IPS DF 6.9 (cell line): ENCODE measurements around the gene APMAP.
"Not testable (repeated sequence)": the region's sequence is repeated elsewhere in the genome, so short reads cannot be mapped to it uniquely, and the experiment has no call there.

ENCODE experiments used
- DNase-seq: peaks from one replicate; pipeline ENCODE4 v3.0.0-alpha.2; 2013; ENCODE audit warnings: low read depth, low spot score
- H3K27ac ChIP-seq: one replicate; pipeline ENCODE4 v1.5.1; 2013; ENCODE audit warnings: low read length, control low read depth
- H3K27me3 ChIP-seq: 2 replicates; pipeline ENCODE4 v1.6.1; 2013; ENCODE audit warnings: mild to moderate bottlenecking, low read length; ENCODE audit not compliant: control insufficient read depth, insufficient read depth
- H3K36me3 ChIP-seq: 2 replicates; pipeline ENCODE4 v1.6.1; 2013; ENCODE audit warnings: low read length; ENCODE audit not compliant: control insufficient read depth, insufficient read depth
- H3K4me1 ChIP-seq: 2 replicates; pipeline ENCODE4 v1.6.1; 2013; ENCODE audit warnings: low read length; ENCODE audit not compliant: control insufficient read depth, insufficient read depth
- H3K4me3 ChIP-seq: 2 replicates; pipeline ENCODE4 v1.5.1; 2013; ENCODE audit warnings: mild to moderate bottlenecking, low read length
- H3K9me3 ChIP-seq: 2 replicates; pipeline ENCODE4 v1.6.1; 2013; ENCODE audit warnings: low read length, inconsistent platforms; ENCODE audit not compliant: control insufficient read depth, insufficient read depth
- WGBS: extraction: QIAGEN DNeasy Blood & Tissue Kit; methylation state at CpG from one replicate; pipeline ENCODE4 v1.1.7; 2013; ENCODE audit warnings: mixed read lengths, missing lambda C conversion rate; ENCODE audit not compliant: insufficient read length, insufficient coverage; 5-methylcytosine and 5-hydroxymethylcytosine counted together

Gene APMAP

DNA sequence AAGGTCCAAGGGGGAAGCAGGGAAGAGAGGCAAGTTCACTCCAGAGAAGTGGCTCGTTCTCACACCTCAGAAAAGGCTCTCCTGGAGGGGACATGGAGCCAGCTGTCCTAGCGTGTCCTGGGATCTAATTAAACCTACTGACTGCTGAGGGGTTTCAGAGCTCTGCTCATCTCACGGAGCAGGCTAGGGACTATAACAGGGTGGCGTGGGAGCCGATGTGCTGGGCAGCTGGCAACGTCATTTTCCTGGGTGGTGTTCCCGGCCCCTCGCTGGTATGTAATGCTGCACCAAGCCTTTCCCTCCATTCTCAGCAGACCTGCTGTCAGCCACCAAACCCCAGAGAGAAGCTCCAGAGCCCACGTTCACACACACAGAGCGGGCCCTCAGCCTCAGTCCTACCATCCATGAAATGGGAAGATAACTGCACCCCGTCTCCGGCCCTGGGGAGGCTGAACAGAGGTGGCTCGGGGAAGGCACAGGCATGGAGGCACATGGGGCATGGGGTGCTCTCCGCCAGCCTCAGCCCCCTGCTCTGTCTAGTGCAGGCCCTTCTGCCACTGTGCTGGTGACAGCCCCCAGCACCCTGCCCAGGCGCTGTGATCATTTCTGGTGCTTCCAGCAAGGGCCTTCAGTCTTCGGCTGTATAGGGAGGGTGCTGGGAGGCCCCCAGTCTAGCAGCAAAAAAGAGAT lies 41.6 kb downstream of the APMAP start:
- WGBS, result no CpG with 5 or more reads among the region's 16 CpGs
- H3K4me1 ChIP-seq, result 0 out of 2 replicates have a peak, but pooled peaks cover 1% of the 10 kb centered on the region
- H3K9me3 ChIP-seq, result no peaks in the 10 kb centered on the region
- no peaks in the 10 kb centered on the region for H3K27me3 ChIP-seq
- H3K4me3 ChIP-seq, result no peak overlapping the region
- no peaks in the 10 kb centered on the region for H3K36me3 ChIP-seq
- DNase-seq, result no peak
- no peak overlapping the region for H3K27ac ChIP-seq

DNA sequence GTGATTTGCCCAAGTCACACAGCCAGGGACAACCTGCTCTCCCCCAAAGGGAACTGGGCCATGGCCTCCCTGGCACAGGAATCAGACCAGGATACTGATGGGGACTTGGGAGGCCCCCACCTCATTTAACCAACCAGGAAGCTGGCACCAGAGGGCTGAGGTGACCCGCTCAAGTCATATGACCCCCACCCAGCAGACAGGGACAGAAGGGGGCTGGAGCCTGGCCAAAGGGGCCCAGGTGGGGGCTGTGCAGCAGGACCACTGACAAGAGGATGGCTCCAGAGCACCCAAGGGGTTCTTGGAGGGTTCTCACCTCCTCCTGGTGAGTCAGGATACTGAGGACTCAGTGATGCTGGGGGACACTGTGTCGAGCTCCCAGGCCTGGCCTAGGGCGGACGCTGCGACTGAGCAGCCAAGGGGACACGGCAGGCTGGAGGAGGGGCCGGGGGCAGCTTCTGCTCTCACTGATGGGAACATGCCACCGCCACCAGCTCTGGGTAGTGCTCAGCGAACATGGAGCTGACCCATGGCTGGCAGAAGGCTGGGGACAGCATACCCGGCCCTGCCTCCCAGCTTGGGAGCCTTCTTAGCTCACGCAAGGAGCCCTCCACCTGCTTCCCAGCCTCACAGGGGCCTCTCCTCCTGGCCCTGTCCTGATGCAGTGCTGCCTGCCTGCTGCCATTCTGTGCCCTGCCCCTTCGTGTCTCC lies 42.3 kb downstream of the APMAP start:
- Histone ChIP-seq H3K4me1 (0 out of 2 replicates have a peak, but pooled peaks cover 1% of the 10 kb centered on the region), H3K27ac (no peak overlapping the region), H3K27me3 (no peaks in the 10 kb centered on the region), H3K4me3 (no peak overlapping the region), H3K36me3 (no peaks in the 10 kb centered on the region), H3K9me3 (no peaks in the 10 kb centered on the region)
- no peak for DNase-seq
- WGBS, result no CpG with 5 or more reads among the region's 12 CpGs

DNA sequence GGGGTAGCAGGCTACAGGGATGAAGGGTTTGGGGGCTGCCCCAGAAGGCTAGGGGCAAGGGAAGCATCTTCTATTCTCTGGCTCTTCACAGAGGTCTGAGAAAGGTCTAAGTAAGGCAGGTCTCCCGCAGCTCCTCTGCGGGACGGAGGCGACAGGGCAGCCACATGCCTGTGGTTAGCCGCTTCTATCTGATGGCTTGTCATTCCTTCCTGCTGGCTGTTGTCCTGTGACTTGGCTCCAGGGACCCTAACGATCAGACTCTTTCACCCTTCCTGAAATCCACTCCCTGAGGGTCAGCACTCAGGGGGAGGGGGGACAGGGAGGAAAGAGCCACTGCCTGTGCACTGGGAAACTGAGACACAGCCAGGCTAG lies 42.8 kb downstream of the APMAP start:
- Histone ChIP-seq H3K4me1 (0 out of 2 replicates have a peak, but pooled peaks cover 1% of the 10 kb centered on the region), H3K36me3 (no peaks in the 10 kb centered on the region), H3K4me3 (no peak overlapping the region), H3K27ac (no peak overlapping the region), H3K27me3 (no peaks in the 10 kb centered on the region), H3K9me3 (no peaks in the 10 kb centered on the region)
- no CpG with 5 or more reads among the region's 6 CpGs for WGBS
- no peak for DNase-seq

DNA sequence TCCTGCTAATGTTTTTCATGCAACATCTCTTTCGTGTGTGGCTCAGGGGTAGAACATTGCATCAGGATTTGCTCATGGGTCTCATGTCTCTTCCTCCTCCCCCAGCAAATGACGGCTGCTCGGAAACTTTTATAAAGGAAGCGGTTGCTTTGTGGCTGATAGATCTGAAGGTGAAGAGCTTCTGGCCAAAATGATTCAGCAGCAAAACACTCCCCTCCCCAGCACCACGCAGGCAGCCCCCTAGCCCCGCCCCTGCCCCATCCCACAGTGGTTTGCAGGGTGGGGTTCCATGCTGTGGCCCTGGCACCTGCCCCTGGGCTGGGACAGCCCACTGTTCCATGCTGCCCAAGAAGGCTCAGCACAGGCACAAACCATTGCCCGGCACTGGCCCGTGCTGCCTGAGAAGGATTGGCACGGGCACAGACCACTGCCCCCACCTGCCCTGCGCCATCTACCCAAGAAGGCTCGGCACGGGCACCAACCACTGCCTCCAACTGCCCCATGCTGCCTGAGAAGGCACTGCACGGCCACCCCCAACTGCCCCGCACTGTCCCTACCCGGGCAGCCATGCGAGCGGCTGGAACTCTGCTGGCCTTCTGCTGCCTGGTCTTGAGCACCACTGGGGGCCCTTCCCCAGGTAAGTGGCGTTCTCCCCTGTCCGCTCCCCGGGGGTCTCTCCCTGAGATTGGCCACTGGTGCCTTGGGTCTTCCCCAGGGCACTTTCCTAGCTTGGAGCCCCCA lies 43.4 kb downstream of the APMAP start, which contains the start of gene CST7:
TSS of gene CST7 (plus strand) at position 331 of the 741 bp plus-strand sequence. CDS start at position 568, 237 bp downstream.
- Histone ChIP-seq H3K4me3 (no peak within 1 kb of the TSS), H3K27ac (no peak within 1 kb of the TSS), H3K4me1 (0 out of 2 replicates have a peak, but pooled peaks cover 1% of the 10 kb centered on the region), H3K9me3 (no peaks in the 10 kb centered on the region), H3K27me3 (no peaks in the 10 kb centered on the region), H3K36me3 (no peaks in the 10 kb centered on the region)
- WGBS, result no CpG with 5 or more reads among the region's 20 CpGs
- DNase-seq, result no peak

DNA sequence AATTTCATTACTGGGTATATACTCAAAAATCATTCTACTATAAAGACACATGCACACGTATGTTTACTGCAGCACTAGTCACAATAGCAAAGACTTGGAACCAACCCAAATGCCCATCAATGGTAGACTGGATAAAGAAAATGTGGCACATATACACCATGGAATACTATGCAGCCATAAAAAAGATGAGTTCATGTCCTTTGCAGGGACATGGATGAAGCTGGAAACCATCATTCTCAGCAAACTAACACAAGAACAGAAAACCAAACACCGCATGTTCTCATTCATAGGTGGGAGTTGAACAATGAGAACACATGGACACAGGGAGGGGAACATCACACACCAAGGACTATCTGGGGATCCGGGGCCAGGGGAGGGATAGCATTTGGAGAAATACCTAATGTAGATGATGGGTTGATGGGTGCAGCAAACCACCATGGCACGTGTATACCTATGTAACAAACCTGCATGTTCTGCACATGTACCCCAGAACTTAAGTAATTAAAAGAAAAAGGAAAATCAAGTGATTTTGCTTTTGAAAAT lies 44.1 kb downstream of the APMAP start:
- not testable (repeated sequence) for H3K9me3 ChIP-seq, H3K4me1 ChIP-seq, H3K36me3 ChIP-seq, DNase-seq, H3K27me3 ChIP-seq, H3K4me3 ChIP-seq, H3K27ac ChIP-seq
- WGBS, result no CpG with 5 or more reads among the region's 4 CpGs

DNA sequence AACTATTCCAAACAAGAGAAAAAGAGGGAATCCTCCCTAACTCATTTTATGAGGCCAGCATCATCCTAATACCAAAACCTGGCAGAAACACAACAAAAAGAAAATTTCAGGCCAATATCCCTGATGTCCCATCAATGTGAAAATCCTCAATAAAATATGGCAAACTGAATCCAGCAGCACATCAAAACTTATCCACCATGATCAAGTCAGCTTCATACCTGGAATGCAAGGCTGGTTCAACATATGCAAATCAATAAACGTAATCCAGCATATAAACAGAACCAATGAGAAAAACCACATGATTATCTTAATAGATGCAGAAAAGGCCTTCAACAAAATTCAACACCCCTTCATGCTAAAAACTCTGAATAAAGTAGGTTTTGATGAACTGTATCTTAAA lies 46.2 kb downstream of the APMAP start:
- not testable (repeated sequence) for DNase-seq, H3K4me1 ChIP-seq, H3K27me3 ChIP-seq, H3K27ac ChIP-seq, H3K36me3 ChIP-seq, H3K9me3 ChIP-seq, H3K4me3 ChIP-seq
- WGBS, result no CpG with 5 or more reads among the region's 1 CpG

DNA sequence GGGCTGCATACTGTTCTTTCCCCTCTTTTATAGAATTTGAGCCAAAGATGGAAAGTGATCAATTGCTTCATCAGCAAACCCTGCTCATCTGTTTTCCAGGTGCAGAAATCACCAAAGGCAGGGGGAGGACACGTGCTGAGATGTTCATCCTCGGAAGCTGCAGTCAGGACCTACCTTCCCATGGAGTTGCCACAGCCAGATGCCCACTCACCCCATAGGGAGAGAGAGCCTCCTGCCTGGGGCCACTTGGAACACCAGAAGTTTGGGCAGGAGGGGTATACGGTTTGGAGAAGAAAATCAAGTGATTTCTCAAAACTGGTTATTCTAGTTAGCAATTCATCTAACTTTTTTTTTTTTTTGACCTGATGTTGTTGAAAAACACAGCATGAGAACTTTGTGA lies 48.8 kb downstream of the APMAP start:
- DNase-seq, result no peak
- no peaks in the 10 kb centered on the region for H3K4me1 ChIP-seq
- no peak overlapping the region for H3K4me3 ChIP-seq
- no peaks in the 10 kb centered on the region for H3K27me3 ChIP-seq
- H3K9me3 ChIP-seq, result no peaks in the 10 kb centered on the region
- no peaks in the 10 kb centered on the region for H3K36me3 ChIP-seq
- WGBS, result no CpG with 5 or more reads among the region's 3 CpGs
- no peak overlapping the region for H3K27ac ChIP-seq

DNA sequence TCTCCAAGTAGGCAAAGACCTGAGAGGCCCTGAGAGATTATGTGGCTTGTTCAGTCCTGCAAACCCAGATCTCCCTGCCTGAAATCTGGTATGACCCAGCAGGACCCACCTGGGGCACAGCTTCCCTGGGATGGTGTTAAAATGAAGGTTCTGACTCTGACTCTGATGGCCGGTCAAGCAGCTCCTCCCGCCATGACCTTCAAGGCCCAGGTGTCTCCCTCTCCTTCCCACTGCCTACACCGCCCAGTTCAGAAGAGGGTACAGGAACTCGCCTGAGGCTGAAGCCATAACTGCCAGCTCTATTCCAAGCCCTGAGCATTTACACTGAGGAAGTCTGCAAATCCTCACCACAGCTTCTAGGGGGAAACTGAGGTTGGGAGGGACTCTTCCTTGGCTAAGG lies 49.4 kb downstream of the APMAP start:
- no peak for DNase-seq
- H3K9me3 ChIP-seq, result no peaks in the 10 kb centered on the region
- H3K27ac ChIP-seq, result no peak overlapping the region
- no peaks in the 10 kb centered on the region for H3K27me3 ChIP-seq
- WGBS, result no CpG with 5 or more reads among the region's 4 CpGs
- no peaks in the 10 kb centered on the region for H3K36me3 ChIP-seq
- no peaks in the 10 kb centered on the region for H3K4me1 ChIP-seq
- H3K4me3 ChIP-seq, result no peak overlapping the region

DNA sequence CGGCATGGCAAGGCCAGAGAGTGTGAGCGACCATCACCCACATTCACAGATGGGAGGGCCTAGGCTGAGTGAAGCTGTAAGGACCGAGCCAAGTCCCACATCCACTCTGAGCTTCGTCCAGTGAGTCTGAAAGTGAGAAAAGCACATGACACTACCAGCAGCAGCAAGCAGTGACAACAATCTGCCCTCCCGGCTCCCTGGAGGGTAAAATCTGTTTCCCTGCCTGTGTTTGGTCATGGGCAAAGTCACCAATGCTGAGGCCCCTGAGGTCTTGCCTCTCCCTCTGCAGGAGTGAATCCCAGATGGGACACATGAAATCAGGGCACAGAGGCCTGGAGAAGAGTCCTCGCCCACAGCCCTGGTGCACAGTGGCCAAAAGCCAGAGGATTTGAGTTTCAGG lies 49.9 kb downstream of the APMAP start:
- Histone ChIP-seq H3K27ac (no peak overlapping the region), H3K4me1 (no peaks in the 10 kb centered on the region), H3K27me3 (no peaks in the 10 kb centered on the region), H3K36me3 (no peaks in the 10 kb centered on the region), H3K9me3 (no peaks in the 10 kb centered on the region), H3K4me3 (no peak overlapping the region)
- WGBS, result no CpG with 5 or more reads among the region's 6 CpGs
- DNase-seq, result no peak

DNA sequence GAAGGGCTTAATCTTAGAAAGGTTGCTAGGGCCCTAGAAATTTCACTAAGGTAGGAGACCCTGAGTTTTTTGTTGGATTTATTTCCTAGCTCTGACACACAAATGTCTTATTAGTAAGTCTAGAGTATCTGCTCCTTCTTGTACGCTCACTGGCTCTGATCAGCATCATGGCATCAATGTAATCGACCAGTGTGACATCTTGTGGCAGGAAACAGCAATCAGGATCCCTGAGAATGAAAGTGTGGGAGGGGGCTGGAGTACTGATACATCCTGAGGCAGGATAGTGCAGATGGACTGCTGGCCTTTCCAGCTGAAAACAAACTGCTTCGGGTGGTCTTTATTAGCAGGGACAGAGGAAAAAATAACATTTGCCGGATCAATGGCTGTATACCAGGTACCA lies 53.5 kb downstream of the APMAP start:
- H3K4me1 ChIP-seq, result no peaks in the 10 kb centered on the region
- no peaks in the 10 kb centered on the region for H3K9me3 ChIP-seq
- no peak overlapping the region for H3K27ac ChIP-seq
- H3K27me3 ChIP-seq, result no peaks in the 10 kb centered on the region
- no peak for DNase-seq
- H3K36me3 ChIP-seq, result no peaks in the 10 kb centered on the region
- H3K4me3 ChIP-seq, result no peak overlapping the region
- WGBS, result no CpG with 5 or more reads among the region's 4 CpGs
